Jurkat, Clone E6-1 (cell line): ENCODE measurements around the gene EDEM1.
"Not testable (repeated sequence)": the region's sequence is repeated elsewhere in the genome, so short reads cannot be mapped to it uniquely, and the experiment has no call there.

Experiments used
- DNase-seq: peaks from one replicate; pipeline ENCODE4 v3.0.0-alpha.2; 2011; ENCODE audit warnings: low read depth, low spot score
- H3K4me3 ChIP-seq: 2 replicates; pipeline ENCODE4 v1.5.1; 2011; ENCODE audit warnings: mild to moderate bottlenecking, low read length, control low read depth, moderate library complexity

Gene EDEM1

GRCh38 chr3:5221701-5222100 is 34.2 kb downstream of the EDEM1 start:
- DNase-seq: no peak
- H3K4me3 ChIP-seq: no peak overlapping the region

GRCh38 chr3:5222283-5223005 is 34.9 kb downstream of the EDEM1 start:
- H3K4me3 ChIP-seq: no peak overlapping the region
- DNase-seq: no peak

- no peak for DNase-seq
- no peak overlapping the region for H3K4me3 ChIP-seq
Measured at GRCh38 chr3:5226783-5227182, 39.3 kb downstream of the EDEM1 start.

- no peak overlapping the region for H3K4me3 ChIP-seq
- DNase-seq: no peak
Measured at GRCh38 chr3:5227812-5228211, 40.3 kb downstream of the EDEM1 start.

GRCh38 chr3:5229414-5229813 is 41.9 kb downstream of the EDEM1 start:
- H3K4me3 ChIP-seq: no peak overlapping the region
- no peak for DNase-seq

- no peak overlapping the region for H3K4me3 ChIP-seq
- DNase-seq: no peak
Measured at GRCh38 chr3:5231074-5231473, 43.6 kb downstream of the EDEM1 start.

GRCh38 chr3:5231487-5231886 is 44.0 kb downstream of the EDEM1 start:
- DNase-seq: no peak
- no peak overlapping the region for H3K4me3 ChIP-seq

GRCh38 chr3:5232570-5232969 is 45.1 kb downstream of the EDEM1 start:
- DNase-seq: no peak
- H3K4me3 ChIP-seq: no peak overlapping the region

- no peak overlapping the region for H3K4me3 ChIP-seq
- DNase-seq: no peak
Measured at GRCh38 chr3:5233026-5233425, 45.5 kb downstream of the EDEM1 start.

GRCh38 chr3:5235655-5236054 is 48.1 kb downstream of the EDEM1 start:
- DNase-seq: no peak

GRCh38 chr3:5238545-5238944 is 51.0 kb downstream of the EDEM1 start:
- no peak for DNase-seq
- no peak overlapping the region for H3K4me3 ChIP-seq

More at GRCh38 chr3:5235655-5236054, 48.1 kb downstream of the EDEM1 start:
- H3K4me3 ChIP-seq: no peak overlapping the region

- DNase-seq: no peak
Measured at GRCh38 chr3:5239602-5240001, 52.1 kb downstream of the EDEM1 start.

GRCh38 chr3:5240740-5241139 is 53.2 kb downstream of the EDEM1 start:
- H3K4me3 ChIP-seq: no peak overlapping the region

More at GRCh38 chr3:5239602-5240001, 52.1 kb downstream of the EDEM1 start:
- H3K4me3 ChIP-seq: no peak overlapping the region

GRCh38 chr3:5242785-5243184 is 55.3 kb downstream of the EDEM1 start:
- DNase-seq, H3K4me3 ChIP-seq: not testable (repeated sequence)

More at GRCh38 chr3:5240740-5241139, 53.2 kb downstream of the EDEM1 start:
- DNase-seq: no peak

GRCh38 chr3:5245927-5246326 is 58.4 kb downstream of the EDEM1 start:
- no peak for DNase-seq
- H3K4me3 ChIP-seq: no peak overlapping the region

- H3K4me3 ChIP-seq: no peak overlapping the region
- no peak for DNase-seq
Measured at GRCh38 chr3:5248822-5249221, 61.3 kb downstream of the EDEM1 start.

- no peak for DNase-seq
- H3K4me3 ChIP-seq: no peak overlapping the region
Measured at GRCh38 chr3:5250467-5251195, 63.1 kb downstream of the EDEM1 start.

GRCh38 chr3:5251196-5251583 is 63.7 kb downstream of the EDEM1 start:
- no peak overlapping the region for H3K4me3 ChIP-seq
- no peak for DNase-seq

- DNase-seq: no peak
- H3K4me3 ChIP-seq: no peak overlapping the region
Measured at GRCh38 chr3:5252131-5252530, 64.6 kb downstream of the EDEM1 start.

GRCh38 chr3:5254281-5255048 is 67.0 kb downstream of the EDEM1 start:
- no peak for DNase-seq
- H3K4me3 ChIP-seq: no peak overlapping the region
